Hepatocyte (in vitro differentiated cells): ENCODE measurements around the gene LTF.

ENCODE experiments used
- CTCF ChIP-seq: fragments of 200-600 bp; sonication (generic); IDR thresholded peaks from 2 replicates; pipeline ENCODE4 v1.5.1; 2016; ENCODE audit warnings: antibody characterized with exemption, mild to moderate bottlenecking; ENCODE audit not compliant: poor library complexity
- EZH2 ChIP-seq: fragments of 200-600 bp; sonication (generic); IDR thresholded peaks from 2 replicates; pipeline ENCODE4 v1.6.1; 2016; ENCODE audit warnings: antibody characterized with exemption, mild to moderate bottlenecking, borderline replicate concordance

- TF ChIP-seq CTCF (no peak), EZH2 (no peak)
Measured at GRCh38 chr3:46409739-46410489, 54.8 kb downstream of the LTF start.
